HG03575 (cell line): ENCODE measurements around the gene PPP5C.

Experiments
- ATAC-seq: cut with Tn5 transposase; IDR thresholded peaks from one replicate; pipeline ENCODE4 v1.9.1; 2021; ENCODE audit not compliant: unreplicated experiment, insufficient number of reproducible peaks, low FRiP score; ENCODE audit errors: extremely low read depth

Gene PPP5C

DNA sequence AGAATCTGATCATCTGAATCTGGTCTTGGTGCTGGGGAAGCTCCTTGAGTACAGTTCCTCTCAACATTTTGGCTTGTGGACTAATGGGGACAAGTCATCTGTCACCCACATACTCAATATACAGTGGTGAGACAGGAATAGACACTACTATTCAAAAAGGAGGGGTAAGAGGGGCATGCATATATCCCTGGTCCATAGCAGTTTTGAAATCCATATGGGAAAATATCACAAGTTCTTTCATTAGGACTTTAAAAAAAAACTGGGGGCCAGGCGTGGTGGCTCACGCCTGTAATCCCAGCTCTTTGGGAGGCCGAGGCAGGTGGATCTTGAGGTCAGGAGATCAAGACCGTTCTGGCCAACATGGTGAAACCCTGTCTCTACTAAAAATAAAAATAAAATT is 20.3 kb upstream of the PPP5C start:
- no peak for ATAC-seq

GRCh38 chr19:46328079-46328478 is 18.8 kb upstream of the PPP5C start:
- ATAC-seq, result no peak

- no peak for ATAC-seq
Measured at GRCh38 chr19:46330319-46330918, 16.5 kb upstream of the PPP5C start.

- no peak for ATAC-seq
Measured at GRCh38 chr19:46337487-46337886, 9.4 kb upstream of the PPP5C start.

GRCh38 chr19:46339446-46339845 is 7.4 kb upstream of the PPP5C start:
- ATAC-seq, result no peak

DNA sequence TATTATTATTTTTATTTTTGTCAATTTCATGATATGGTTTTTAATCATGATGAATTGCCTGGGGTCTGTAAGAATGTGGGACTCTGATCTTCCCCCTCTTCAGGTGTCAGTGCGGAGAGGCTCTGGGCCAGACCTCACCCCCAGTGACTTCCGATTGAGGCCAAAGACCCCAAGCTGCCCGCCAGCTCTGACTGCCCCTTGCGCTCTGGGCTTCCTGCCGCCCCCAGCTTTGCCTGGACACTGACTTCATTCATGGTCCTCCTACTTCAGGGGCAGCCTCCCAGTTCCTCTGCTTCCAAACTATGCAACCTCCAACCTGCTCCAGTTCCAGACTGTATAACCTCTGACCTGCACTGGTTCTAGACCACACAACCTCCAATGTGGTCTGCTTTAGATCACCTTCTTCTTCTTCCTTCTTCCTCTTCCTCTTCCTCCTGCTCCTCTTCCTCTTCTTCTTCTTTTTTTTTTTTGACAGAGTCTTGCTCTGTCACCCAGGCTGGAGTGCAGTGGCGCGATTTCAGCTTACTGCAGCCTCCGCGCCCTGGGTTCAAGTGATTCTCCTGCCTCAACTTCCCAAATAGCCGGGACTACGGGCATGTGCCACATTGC is 6.7 kb upstream of the PPP5C start:
- ATAC-seq, result no peak

DNA sequence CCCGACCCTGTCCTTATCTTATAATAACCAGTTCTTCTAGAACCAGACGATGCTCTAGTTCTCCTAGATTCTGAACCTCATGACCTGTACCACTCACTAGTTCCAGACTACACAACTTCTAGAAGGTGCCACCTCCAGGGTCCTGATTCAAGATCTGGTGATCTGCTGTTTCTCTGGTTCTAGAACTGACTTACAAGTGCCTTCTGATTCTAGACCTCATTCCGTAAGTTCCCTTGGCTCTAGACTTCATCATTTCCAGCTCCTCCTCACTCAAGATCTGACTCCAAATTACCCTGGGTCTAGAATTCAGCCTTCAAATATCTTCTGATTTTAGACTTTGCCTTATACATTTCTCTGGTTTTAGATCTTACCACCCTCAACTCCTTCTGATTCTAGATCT is 5.0 kb upstream of the PPP5C start:
- no peak for ATAC-seq

DNA sequence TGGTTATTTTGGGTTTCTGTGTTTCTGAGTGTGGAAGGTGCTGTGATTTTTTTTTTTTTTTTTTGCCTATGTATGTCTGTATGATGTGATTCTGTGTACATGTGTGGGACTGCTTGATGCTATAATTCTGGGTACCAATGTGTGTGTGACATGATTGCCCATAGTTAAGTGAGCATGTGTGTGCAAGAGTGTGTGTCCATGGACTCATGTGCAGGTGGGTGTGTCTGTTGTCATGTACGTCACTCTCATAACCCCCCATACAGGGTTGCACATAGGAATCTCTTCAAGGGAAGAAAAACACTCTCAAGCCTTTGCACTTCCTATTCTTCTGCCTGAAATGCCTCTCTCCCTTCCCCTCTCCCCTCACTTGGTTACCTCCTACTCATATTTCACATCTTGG is 2.5 kb upstream of the PPP5C start:
- no peak for ATAC-seq

DNA sequence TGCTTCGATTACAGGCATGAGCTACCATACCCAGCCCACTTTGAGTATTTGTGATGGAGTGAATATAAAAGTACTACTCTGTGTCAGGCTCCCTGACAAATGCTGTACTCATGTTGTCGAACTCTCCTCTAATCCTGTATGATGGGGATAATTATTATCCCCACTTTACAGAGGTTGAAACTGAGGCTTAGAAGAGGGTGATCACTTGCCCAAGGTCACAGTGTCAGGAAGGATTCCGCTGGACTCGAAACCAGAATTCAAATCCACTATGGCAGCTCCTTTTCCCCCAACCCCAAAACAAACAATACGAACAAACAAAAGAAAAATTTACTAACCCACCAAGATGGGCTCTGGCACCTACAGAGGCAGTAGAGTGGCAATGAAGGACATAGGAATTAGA is 1.7 kb upstream of the PPP5C start:
- ATAC-seq, result no peak

- no peak for ATAC-seq
Measured at GRCh38 chr19:46347572-46347883, 641 bp downstream of the PPP5C start.

DNA sequence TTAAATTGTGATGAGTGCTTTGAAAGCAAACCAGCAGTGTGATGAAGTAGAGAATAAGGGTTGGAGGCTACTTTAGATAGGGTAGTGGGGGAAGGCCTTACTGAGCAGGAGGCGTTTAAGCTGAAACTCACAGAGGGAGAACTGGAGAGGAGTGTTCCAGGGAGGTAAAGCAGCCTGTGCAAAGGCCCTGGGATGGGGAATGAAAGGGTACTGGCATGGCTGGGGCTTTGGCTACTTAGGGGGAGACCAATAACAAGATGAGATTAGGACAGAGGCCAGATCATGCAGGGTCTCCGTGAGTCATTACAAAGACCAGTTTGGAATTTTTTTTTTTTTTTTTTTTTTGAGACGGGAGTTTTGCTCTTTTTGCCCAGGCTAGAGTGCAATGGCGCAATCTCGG is 1.1 kb downstream of the PPP5C start:
- no peak for ATAC-seq

- ATAC-seq, result no peak
Measured at GRCh38 chr19:46349311-46349993, 2.6 kb downstream of the PPP5C start.

GRCh38 chr19:46350029-46350757 is 3.3 kb downstream of the PPP5C start:
- no peak for ATAC-seq

GRCh38 chr19:46350758-46351159 is 3.9 kb downstream of the PPP5C start:
- ATAC-seq, result no peak

DNA sequence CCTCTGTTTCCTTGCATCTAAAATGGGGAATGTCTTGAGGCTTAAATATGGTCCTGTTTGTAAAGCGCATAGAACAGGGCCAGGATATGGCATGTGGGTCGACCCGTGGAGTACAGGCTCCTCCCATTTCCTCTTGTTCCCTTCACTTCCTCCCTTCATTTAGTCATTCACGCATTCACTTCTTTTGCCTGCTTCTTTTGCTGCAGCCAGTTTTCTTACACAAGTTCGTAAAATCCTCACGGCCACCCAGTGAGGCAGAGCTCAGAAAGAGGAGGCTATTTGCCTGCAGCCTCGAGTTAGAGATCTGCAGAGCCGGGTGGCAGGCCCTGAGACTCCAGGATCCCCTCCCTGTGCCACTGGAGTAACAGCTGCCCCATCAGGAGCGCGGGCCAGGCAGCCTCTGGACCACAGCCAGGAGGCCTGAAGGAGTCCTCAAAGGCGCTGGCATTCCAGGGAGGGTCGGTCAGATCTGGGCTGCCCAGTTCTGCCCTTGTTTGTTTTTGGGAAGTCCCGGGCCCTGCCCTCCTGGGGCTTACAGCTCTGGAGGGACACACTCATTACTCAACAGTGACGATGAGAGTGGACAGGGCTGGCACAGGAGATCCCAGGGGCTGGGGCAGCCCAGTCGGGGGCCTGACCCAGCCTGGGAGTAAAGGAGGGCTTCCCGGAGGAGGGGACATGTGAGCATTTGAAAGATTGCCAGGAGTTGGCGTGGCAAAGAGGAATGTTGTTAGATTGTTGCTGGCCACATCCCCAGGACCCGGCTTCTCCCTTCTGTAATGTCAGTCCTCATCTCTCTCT is 4.6 kb downstream of the PPP5C start:
- ATAC-seq, result no peak

DNA sequence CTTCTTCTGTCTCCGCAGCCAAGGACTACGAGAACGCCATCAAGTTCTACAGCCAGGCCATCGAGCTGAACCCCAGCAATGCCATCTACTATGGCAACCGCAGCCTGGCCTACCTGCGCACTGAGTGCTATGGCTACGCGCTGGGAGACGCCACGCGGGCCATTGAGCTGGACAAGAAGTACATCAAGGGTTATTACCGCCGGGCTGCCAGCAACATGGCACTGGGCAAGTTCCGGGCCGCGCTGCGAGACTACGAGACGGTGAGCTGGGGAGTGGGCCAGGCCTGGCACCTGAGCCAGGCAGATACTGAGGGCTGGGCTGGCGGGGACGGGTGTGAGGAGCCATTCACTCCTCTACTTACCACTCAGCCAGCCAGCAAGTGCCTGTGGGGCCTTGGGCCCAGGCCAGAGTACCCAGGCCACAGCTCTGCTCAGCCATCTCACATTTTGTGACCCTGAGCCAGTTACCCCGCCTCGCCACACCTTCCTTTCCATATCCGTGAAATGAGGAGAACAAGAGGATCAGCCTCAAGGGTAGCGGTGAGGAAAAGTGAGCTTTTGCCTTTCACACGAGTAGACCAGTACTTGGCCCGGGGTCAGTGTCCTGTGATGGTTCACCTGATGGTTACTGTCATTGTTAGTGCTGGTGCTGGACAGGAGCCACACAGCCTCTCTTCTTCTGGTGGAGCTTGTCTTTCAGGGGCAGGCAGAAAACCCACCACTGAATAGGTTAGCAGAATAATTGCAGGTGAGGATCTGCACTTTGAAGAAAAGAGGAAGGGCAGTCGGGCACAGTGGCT is 7.0 kb downstream of the PPP5C start:
- ATAC-seq, result no peak

DNA sequence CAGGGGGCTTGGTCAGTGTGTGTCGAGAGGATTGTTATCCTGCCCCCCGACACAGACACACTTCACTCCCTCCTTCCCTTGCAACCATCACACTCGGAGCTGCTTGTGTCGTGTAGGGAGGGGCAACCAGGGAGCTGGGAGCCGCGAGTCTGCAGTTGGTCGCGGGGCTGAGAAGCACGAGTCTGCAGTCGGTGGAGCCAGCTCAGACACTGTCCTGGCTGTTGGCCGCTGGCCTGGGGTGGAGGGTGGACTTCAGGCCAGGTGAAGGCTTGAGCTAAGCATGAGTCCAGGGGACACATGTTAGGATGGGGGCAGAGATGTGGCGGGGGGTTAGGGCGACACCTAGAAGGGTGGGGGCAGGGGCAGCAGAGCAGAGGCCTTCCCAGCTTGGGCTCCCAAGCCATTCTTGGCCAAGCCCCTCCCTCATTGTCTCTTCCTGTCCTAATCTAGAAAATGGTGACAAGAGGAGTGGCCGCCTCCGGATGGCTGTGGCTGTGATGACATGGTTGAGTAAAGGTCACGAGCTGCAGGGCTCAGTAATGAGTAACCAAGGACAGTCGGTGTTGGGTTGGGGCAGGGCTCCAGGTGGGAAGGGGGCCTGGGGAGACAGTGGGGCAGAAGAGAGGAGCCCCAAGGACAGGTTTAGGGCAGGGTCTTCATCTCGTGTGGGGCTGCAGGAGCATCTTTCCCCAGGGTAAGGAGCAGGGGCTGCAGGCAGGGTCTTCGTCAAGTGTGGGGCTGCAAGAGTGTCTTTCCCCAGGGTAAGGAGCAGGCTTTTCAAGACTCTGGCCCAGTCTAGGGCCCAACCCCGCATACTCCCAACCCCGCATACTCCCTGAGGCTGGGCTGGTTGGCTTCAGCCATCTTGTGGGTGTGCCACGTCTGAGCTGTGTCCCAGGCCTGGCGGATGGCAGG is 8.6 kb downstream of the PPP5C start:
- ATAC-seq, result no peak
